HEK293 (cell line): ENCODE results near the gene SELENOO.

ENCODE experiments used
- REPIN1 ChIP-seq: fragments of 450-650 bp; formaldehyde crosslinking; IDR thresholded peaks from 2 replicates; pipeline ENCODE4 v1.5.1; 2017; ENCODE audit warnings: missing biosample characterization, missing genetic modification characterization, low read depth
- TF ChIP-seq, protein P1 (sequence below): fragments of 450-650 bp; formaldehyde crosslinking; IDR thresholded peaks from 2 replicates; pipeline ENCODE4 v1.5.1; 2016; ENCODE audit warnings: missing biosample characterization, missing genetic modification characterization

DNA sequence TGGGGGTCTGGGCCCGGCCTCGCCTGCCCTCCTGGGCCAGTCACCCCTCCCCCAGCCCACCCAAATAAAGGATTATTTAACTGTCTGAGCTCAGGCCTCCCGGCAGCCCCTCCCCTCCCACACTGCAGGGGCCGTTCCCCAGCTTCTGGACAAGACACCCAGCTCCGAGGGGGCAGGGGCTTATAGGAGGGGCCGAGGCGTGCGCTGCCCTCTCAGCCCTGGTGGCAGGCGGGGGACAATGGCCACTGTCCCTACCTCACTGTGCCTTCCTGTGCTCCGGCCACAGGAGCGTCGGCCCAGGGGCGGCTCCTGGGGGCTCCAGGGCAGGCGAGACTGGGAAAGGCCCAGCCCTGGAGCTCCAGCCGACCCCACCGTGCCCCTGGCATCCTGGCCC, 2.2 kb upstream of the SELENOO start:
- TF ChIP-seq, protein P1, sequence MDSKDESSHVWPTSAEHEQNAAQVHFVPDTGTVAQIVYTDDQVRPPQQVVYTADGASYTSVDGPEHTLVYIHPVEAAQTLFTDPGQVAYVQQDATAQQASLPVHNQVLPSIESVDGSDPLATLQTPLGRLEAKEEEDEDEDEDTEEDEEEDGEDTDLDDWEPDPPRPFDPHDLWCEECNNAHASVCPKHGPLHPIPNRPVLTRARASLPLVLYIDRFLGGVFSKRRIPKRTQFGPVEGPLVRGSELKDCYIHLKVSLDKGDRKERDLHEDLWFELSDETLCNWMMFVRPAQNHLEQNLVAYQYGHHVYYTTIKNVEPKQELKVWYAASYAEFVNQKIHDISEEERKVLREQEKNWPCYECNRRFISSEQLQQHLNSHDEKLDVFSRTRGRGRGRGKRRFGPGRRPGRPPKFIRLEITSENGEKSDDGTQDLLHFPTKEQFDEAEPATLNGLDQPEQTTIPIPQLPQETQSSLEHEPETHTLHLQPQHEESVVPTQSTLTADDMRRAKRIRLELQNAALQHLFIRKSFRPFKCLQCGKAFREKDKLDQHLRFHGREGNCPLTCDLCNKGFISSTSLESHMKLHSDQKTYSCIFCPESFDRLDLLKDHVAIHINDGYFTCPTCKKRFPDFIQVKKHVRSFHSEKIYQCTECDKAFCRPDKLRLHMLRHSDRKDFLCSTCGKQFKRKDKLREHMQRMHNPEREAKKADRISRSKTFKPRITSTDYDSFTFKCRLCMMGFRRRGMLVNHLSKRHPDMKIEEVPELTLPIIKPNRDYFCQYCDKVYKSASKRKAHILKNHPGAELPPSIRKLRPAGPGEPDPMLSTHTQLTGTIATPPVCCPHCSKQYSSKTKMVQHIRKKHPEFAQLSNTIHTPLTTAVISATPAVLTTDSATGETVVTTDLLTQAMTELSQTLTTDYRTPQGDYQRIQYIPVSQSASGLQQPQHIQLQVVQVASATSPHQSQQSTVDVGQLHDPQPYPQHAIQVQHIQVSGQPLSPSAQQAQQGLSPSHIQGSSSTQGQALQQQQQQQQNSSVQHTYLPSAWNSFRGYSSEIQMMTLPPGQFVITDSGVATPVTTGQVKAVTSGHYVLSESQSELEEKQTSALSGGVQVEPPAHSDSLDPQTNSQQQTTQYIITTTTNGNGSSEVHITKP (tag by site-specific recombination) = no peak
- TF ChIP-seq REPIN1 (tag by site-specific recombination) = no peak
